Nephron progenitor cell (in vitro differentiated cells): ENCODE data around the gene MGLL.

Experiments used
- DNase-seq: peaks from one replicate; pipeline ENCODE4 v3.0.0; 2021
- H3K27ac Mint-ChIP-seq: 2 replicates; pipeline ENCODE4 v1.8.0; 2021; ENCODE audit warnings: mild to moderate bottlenecking, moderate library complexity, mixed read lengths
- H3K27me3 Mint-ChIP-seq: 2 replicates; pipeline ENCODE4 v1.8.0; 2021; ENCODE audit warnings: mild to moderate bottlenecking, low read depth, mixed read lengths; ENCODE audit not compliant: poor library complexity
- H3K36me3 Mint-ChIP-seq: 2 replicates; pipeline ENCODE4 v1.8.0; 2021; ENCODE audit warnings: low read depth, mixed read lengths
- H3K4me1 Mint-ChIP-seq: 2 replicates; pipeline ENCODE4 v1.8.0; 2021; ENCODE audit warnings: mixed read lengths
- H3K4me3 Mint-ChIP-seq: 2 replicates; pipeline ENCODE4 v1.8.0; 2021; ENCODE audit warnings: mild to moderate bottlenecking, moderate library complexity, mixed read lengths
- H3K9me3 Mint-ChIP-seq: 2 replicates; pipeline ENCODE4 v1.8.0; 2021; ENCODE audit warnings: mild to moderate bottlenecking, moderate library complexity, mixed read lengths
- CTCF ChIP-seq: fragments of 200-600 bp; sonication (generic); IDR thresholded peaks from 2 replicates; pipeline ENCODE4 v1.5.0; 2021; ENCODE audit warnings: antibody characterized with exemption

The MGLL gene

GRCh38 chr3:127783642-127784160 is 38.6 kb downstream of the MGLL start:
- Mint-ChIP-seq H3K27me3 (peaks cover 10% of the 10 kb centered on the region), H3K4me3 (no peak overlapping the region), H3K9me3 (no peaks in the 10 kb centered on the region), H3K4me1 (peaks cover 43% of the 10 kb centered on the region), H3K27ac (no peak overlapping the region), H3K36me3 (no peaks in the 10 kb centered on the region)
- no peak for DNase-seq
- no peak for TF ChIP-seq CTCF

DNA sequence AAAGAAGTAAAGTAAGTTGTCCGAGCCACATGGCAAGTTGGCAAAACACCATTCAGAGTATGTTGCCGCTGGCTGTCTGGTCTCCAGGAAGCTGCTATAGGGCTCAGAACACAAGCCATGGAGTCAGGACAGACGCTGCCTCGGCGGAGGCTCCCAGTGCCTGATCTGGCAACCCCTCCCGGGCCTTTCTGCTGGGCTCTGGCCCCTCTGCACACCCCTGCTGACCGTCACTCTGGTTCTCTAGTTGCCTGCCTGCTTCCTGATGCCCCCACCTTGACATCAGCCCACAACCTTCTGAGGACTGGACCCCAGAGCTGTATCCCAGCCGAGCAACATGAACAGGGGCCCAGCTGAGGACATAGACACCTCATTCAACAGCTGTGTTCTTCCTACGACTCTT is 39.1 kb downstream of the MGLL start:
- no peak for TF ChIP-seq CTCF
- H3K4me3 Mint-ChIP-seq = no peak overlapping the region
- H3K4me1 Mint-ChIP-seq = peaks cover 39% of the 10 kb centered on the region
- no peaks in the 10 kb centered on the region for H3K36me3 Mint-ChIP-seq
- DNase-seq = no peak
- no peak overlapping the region for H3K27ac Mint-ChIP-seq
- no peaks in the 10 kb centered on the region for H3K9me3 Mint-ChIP-seq
- H3K27me3 Mint-ChIP-seq = peaks cover 10% of the 10 kb centered on the region

DNA sequence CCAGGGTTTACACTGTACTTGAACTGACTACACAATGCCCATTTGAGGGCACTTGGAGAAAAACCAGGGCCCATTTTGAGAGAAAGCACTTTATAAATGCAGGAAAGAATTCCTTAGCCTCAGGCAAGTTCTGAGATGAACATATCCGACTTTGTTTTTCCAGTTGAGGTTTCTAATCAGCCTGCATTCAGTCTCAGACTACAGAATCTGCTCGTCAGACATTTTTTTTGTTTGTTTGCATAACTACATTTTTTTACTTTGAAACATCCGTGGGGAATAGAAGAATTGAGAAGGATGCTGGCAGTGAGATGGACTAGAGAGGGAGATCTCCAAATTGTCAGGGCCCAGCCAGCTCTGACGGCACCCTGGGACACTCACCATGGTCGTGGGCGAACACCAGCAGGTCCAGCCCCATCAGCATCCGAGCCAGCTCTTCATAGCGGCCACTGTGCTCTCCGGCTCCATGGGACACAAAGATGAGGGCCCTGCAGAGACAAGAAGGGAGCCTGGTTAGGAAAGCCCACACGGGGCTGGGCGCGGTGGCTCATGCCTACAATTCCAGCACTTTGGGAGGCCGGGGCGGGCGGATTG is 40.8 kb downstream of the MGLL start:
- H3K9me3 Mint-ChIP-seq = peaks cover 12% of the 10 kb centered on the region
- TF ChIP-seq CTCF = no peak
- H3K27ac Mint-ChIP-seq = no peak overlapping the region
- no peak for DNase-seq
- no peak overlapping the region for H3K4me3 Mint-ChIP-seq
- no peaks in the 10 kb centered on the region for H3K36me3 Mint-ChIP-seq
- peaks cover 14% of the 10 kb centered on the region for H3K27me3 Mint-ChIP-seq
- H3K4me1 Mint-ChIP-seq = peaks cover 27% of the 10 kb centered on the region

- no peak for TF ChIP-seq CTCF
- peaks cover 12% of the 10 kb centered on the region for H3K9me3 Mint-ChIP-seq
- no peak overlapping the region for H3K4me3 Mint-ChIP-seq
- H3K27me3 Mint-ChIP-seq = peaks cover 18% of the 10 kb centered on the region
- no peak for DNase-seq
- H3K27ac Mint-ChIP-seq = no peak overlapping the region
- H3K36me3 Mint-ChIP-seq = no peaks in the 10 kb centered on the region
- H3K4me1 Mint-ChIP-seq = peaks cover 27% of the 10 kb centered on the region
Observed at GRCh38 chr3:127780536-127781400, 41.5 kb downstream of the MGLL start.

DNA sequence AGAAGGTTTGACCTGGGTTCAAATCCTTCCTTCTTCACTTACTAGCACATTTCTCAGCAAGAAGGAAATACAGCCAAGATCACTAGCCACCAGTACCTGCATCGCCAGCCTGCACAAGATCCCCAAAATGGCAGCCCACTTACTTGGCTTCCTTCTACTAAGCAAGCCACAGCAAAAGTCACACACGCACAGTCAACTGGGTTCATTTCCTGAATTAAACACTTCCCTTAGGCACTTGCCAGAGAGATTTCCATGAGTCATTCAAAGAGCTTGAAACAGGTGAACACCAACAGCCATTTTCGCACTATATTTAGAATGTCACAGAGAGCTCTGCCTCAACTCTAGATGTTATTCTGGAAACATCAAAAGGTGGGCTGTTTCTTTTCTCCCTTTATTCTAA is 42.6 kb downstream of the MGLL start:
- no peak for DNase-seq
- peaks cover 18% of the 10 kb centered on the region for H3K27me3 Mint-ChIP-seq
- TF ChIP-seq CTCF = no peak
- H3K36me3 Mint-ChIP-seq = no peaks in the 10 kb centered on the region
- H3K4me1 Mint-ChIP-seq = peaks cover 29% of the 10 kb centered on the region
- H3K9me3 Mint-ChIP-seq = peaks cover 12% of the 10 kb centered on the region
- H3K4me3 Mint-ChIP-seq = no peak overlapping the region
- no peak overlapping the region for H3K27ac Mint-ChIP-seq
